VCaP (cell line): ENCODE measurements around the gene C2CD2.

Source experiments
- H3K27ac ChIP-seq: fragments of 450-650 bp; 2 replicates; pipeline ENCODE4 v1.5.1; 2017
- TF ChIP-seq, protein P1 (sequence below): fragments of 450-650 bp; conservative IDR thresholded peaks from 2 replicates; pipeline ENCODE4 v1.5.1; 2017; ENCODE audit warnings: mild to moderate bottlenecking, moderate library complexity

C2CD2 gene

DNA sequence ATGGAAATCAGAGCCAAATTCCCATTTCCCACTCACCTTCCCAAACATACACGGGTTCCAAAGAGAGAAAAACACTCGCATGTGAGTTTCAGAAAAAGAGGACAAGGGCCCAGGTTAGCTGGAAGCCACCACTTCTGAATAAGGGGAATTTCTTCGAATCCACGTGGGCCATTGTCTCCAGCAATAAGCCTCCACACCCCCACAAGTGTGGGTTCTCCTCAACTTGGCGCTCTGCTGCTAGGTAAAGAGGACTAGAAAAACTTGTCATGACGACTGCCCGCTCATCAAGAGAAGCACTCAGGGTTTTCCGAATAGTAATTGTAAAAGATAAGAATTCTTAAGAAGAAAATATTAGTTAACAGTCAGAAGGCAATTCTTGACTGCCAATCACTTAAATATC, 105.3 kb downstream of the C2CD2 start:
- TF ChIP-seq, protein P1, sequence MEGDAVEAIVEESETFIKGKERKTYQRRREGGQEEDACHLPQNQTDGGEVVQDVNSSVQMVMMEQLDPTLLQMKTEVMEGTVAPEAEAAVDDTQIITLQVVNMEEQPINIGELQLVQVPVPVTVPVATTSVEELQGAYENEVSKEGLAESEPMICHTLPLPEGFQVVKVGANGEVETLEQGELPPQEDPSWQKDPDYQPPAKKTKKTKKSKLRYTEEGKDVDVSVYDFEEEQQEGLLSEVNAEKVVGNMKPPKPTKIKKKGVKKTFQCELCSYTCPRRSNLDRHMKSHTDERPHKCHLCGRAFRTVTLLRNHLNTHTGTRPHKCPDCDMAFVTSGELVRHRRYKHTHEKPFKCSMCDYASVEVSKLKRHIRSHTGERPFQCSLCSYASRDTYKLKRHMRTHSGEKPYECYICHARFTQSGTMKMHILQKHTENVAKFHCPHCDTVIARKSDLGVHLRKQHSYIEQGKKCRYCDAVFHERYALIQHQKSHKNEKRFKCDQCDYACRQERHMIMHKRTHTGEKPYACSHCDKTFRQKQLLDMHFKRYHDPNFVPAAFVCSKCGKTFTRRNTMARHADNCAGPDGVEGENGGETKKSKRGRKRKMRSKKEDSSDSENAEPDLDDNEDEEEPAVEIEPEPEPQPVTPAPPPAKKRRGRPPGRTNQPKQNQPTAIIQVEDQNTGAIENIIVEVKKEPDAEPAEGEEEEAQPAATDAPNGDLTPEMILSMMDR: no peak
- H3K27ac ChIP-seq: peak overlapping the region; percentile 1; the same call in 1 of the 2 replicates

DNA sequence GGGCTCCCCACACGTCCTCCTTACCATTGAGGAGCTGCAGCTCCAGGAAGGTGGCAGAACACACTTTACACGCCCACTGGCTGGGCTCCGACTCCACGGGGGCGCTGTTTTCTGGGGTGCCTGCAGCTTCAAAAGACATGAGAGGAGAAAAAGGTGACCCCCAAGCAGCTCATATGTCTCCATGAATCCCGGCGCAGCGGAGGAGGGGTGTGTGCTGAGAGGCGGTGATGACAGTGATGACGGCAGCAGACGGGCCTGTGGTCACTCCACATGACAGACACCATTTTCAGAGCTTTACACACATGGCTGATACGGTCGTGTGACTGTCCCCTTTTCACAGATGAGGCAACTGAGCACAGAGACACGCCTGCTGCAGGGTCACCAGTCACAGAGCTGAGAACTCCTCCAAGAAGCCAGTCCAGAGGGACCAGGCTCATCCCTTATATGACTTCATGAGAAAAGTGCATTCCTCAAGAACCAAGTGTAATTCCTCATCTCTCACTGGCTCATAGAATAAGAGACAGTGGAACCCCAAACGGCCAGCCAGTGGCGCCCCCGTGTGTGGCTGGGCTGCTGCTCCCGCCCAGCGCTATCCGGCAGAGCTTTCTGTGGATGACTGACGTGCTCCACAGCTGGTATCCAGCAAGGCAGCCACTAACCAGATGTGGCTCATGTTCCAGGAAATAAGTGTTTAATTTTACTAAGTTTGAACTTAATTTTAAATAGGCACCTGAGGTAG, 106.6 kb downstream of the C2CD2 start:
- TF ChIP-seq, protein P1: no peak
- no peak overlapping the region for H3K27ac ChIP-seq

DNA sequence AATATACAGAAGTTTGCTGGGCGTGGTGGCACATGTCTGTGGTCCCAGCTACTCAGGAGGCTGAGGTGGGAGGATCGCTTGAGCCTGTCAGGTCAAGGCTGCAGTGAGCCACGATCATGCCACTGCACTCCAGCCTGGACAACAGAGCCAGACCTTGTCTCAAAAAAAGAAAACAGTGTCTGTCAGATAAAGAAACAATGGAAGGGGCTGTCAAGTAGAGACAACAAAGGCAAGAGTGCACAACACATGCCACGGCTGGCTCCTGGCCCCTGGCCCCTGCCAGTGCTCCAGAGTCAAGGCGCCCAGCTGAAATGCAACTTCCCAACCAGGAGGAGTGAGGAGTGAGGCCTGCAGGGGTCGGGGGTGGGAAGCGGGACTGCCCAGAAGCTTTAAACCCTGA, 107.3 kb downstream of the C2CD2 start:
- TF ChIP-seq, protein P1: no peak
- H3K27ac ChIP-seq: no peak overlapping the region

DNA sequence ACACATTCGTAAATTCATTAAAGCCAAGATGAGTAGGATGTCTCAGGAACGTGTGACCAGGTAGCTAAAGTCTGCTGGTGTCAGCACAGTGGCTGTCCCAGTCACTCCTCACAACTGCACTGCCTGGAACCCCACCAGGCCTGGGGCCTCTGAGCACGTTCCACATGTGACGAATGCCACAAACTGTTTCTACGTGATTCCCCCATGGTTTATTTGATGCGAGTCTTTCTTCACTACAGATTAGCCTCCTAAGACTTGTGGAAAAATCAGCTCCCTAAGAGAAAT, 107.8 kb downstream of the C2CD2 start:
- no peak overlapping the region for H3K27ac ChIP-seq
- TF ChIP-seq, protein P1: no peak

DNA sequence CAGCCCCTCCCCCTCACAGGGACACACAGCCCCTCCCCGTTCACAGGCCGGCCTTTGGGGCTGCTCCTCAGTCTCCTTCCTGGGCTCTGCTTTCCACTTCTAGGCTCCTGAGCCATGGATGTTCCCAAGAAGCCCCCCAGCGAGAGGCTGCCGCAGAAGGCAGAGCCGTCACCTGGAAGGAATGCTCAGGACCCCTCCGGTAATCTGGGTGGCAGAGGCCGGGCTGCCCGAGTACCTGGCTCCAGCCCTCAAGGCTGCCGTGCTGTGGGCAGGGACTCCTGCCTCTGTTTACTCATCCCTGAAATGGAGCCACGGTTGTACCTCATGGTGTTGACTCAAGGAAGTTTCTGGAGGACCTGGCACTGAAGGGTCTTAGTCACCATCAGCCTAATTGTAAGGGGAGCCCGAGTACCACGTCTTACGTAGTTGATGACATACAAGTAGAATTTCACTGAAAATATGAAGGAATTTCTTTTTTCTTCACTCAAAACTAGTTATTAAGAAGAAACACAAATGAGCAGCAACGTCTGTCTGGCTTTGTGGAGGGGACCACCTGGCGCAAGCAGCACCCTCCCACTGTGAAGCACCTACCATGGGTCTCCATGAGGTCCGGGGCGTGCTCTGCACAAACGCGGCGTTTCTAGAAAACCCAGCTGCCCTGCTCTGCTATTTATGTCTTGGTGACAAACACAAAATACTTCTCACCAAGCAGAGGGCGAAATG, 108.3 kb downstream of the C2CD2 start:
- H3K27ac ChIP-seq: no peak overlapping the region
- TF ChIP-seq, protein P1: no peak

DNA sequence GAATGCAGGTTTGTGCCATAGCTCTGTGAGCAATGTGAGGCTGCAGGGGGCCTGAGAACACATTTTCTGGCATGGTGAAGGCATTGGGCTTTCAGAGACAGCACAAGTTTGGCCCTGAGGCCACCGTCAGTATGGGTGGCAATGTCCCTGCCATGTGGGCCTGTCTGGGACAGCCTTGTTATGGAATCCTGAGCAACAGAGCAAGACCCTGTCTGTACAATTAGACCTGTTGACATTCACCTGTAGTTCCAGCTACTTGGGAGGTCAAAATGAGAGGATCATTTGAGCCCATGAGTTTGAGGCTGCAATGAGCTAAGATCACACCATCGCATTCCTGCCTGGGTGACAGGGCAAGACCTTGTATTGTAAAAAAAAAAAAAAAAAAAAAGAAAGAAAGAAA, 110.2 kb downstream of the C2CD2 start:
- TF ChIP-seq, protein P1: no peak
- no peak overlapping the region for H3K27ac ChIP-seq

DNA sequence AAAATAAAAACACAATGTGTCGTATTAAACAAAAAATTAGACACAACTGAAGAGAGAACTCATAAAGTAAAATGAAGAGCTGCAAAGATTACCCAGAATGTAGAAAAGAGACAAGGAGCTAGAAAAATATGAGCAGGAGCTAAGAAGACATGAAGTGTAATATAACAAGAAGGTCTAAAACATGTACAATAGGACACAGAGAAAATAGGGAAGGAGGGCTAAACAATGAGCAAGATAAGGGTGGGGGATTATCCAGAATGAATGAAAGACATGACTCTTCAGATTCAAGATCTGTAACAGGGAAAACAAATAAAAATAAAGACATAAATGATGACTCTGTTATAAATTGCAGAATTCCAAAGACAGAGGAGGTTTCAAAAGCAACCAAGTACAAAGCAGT, 112.9 kb downstream of the C2CD2 start:
- no peak overlapping the region for H3K27ac ChIP-seq
- TF ChIP-seq, protein P1: no peak
